CD4-positive, CD25-positive, alpha-beta regulatory T cell (primary cell): ENCODE results near the gene UGT1A6. TPM values are rescaled to one million over a fixed set of nuclear protein-coding genes. Genes with fewer than 3 reads are reported as not detected.
A peak's percentile ranks its signal among the peaks of the same experiment; 100 is the strongest.

Experiments
- ATAC-seq, 2 donors: fragments of 150-1000 bp; cut with Tn5 transposase; one replicate each; pipeline ENCODE4 v1.10.0; 2021; ENCODE audit warnings: low read depth in 2 of 2, moderate number of reproducible peaks in 2 of 2, moderate library complexity in 1 of 2
- DNase-seq, 3 donors: peaks; one replicate each; pipeline versions ENCODE4 v3.0.0 to v3.0.0-alpha.2; 2012 to 2022; ENCODE audit warnings: mixed read lengths in 1 of 3
- H3K27ac ChIP-seq: one replicate; pipeline ENCODE4 v1.7.0; 2013; ENCODE audit warnings: mild to moderate bottlenecking, low read length; ENCODE audit not compliant: insufficient read depth, poor library complexity, severe bottlenecking
- H3K27me3 ChIP-seq: one replicate; pipeline ENCODE4 v1.7.0; 2013; ENCODE audit warnings: low read length; ENCODE audit not compliant: control insufficient read depth, insufficient read depth
- H3K36me3 ChIP-seq: one replicate; pipeline ENCODE4 v1.7.0; 2013; ENCODE audit warnings: mild to moderate bottlenecking, low read length, moderate library complexity; ENCODE audit not compliant: control insufficient read depth, insufficient read depth
- H3K4me1 ChIP-seq: 2 replicates; pipeline ENCODE4 v1.7.0; 2013; ENCODE audit warnings: mild to moderate bottlenecking, low read length; ENCODE audit not compliant: insufficient read depth, control insufficient read depth, poor library complexity, severe bottlenecking
- H3K4me3 ChIP-seq: one replicate; pipeline ENCODE4 v1.7.0; 2013; ENCODE audit warnings: low read depth, mild to moderate bottlenecking, low read length, moderate library complexity
- H3K9me3 ChIP-seq, 2 experiments: 1 replicate in 1 of 2; 2 replicates in 1 of 2; pipeline ENCODE4 v1.7.0; 2013; ENCODE audit warnings: low read length in 2 of 2, mild to moderate bottlenecking in 1 of 2, moderate library complexity in 1 of 2; ENCODE audit not compliant: control insufficient read depth in 2 of 2
- H3K27ac Mint-ChIP-seq, 3 donors: one replicate each; pipeline ENCODE4 v1.8.0; 2020 to 2022; ENCODE audit warnings: mild to moderate bottlenecking in 3 of 3, mixed read lengths in 3 of 3, moderate library complexity in 2 of 3
- H3K27me3 Mint-ChIP-seq: one replicate; pipeline ENCODE4 v1.8.0; 2022; ENCODE audit warnings: mild to moderate bottlenecking, mixed read lengths
- H3K36me3 Mint-ChIP-seq: one replicate; pipeline ENCODE4 v1.8.0; 2020; ENCODE audit warnings: mixed read lengths
- H3K4me1 Mint-ChIP-seq, 4 donors: one replicate each; pipeline ENCODE4 v1.8.0; 2020 to 2022; ENCODE audit warnings: mixed read lengths in 4 of 4, mild to moderate bottlenecking in 1 of 4
- H3K4me3 Mint-ChIP-seq, 4 donors: one replicate each; pipeline ENCODE4 v1.8.0; 2020 to 2022; ENCODE audit warnings: mild to moderate bottlenecking in 4 of 4, mixed read lengths in 4 of 4, moderate library complexity in 3 of 4
- H3K9me3 Mint-ChIP-seq, 7 donors: one replicate each; pipeline ENCODE4 v1.8.0; 2020 to 2022; ENCODE audit warnings: mixed read lengths in 7 of 7, mild to moderate bottlenecking in 3 of 7, moderate library complexity in 2 of 7
- polyA plus RNA-seq, 4 donors: library from polyadenylated mRNA; unstranded; fragments of 300-500 nt; fragmentation: Illumina TruSeq; gene quantifications; one replicate each; pipeline ENCODE4 v1.2.3, GENCODE V29; 2021
- total RNA-seq: library from RNA; stranded (reverse); gene quantifications from one replicate; pipeline ENCODE4 v1.2.3, GENCODE V29; 2022

Gene UGT1A6
- total and polyA plus RNA-seq, 5 donors from 2014 or later, result not detected

- Mint-ChIP-seq H3K27ac (no peak overlapping the region), H3K9me3 (peaks cover 0 to 1% (median 0%) of the 10 kb centered on the region in 7 donors), H3K36me3 (no peaks in the 10 kb centered on the region), H3K4me1 (no peaks in the 10 kb centered on the region), H3K4me3 (no peak overlapping the region), H3K27me3 (peaks cover 34% of the 10 kb centered on the region)
- Histone ChIP-seq H3K27ac (no peak overlapping the region), H3K4me1 (no peaks in the 10 kb centered on the region), H3K9me3 (no peaks in the 10 kb centered on the region), H3K36me3 (no peaks in the 10 kb centered on the region), H3K4me3 (no peak overlapping the region), H3K27me3 (no peaks in the 10 kb centered on the region)
- DNase-seq (no peak), ATAC-seq (no peak)
Measured at GRCh38 chr2:233816334-233816733, 123.6 kb downstream of the UGT1A6 start.

GRCh38 chr2:233816771-233817170, 124.1 kb downstream of the UGT1A6 start:
- H3K27me3 ChIP-seq, result no peaks in the 10 kb centered on the region
- H3K36me3 ChIP-seq, result no peaks in the 10 kb centered on the region
- no peak overlapping the region for H3K27ac ChIP-seq
- H3K4me3 ChIP-seq, result no peak overlapping the region
- no peaks in the 10 kb centered on the region for H3K4me1 Mint-ChIP-seq
- H3K36me3 Mint-ChIP-seq, result no peaks in the 10 kb centered on the region
- no peak for DNase-seq
- no peaks in the 10 kb centered on the region for H3K9me3 ChIP-seq
- no peak overlapping the region for H3K4me3 Mint-ChIP-seq
- H3K4me1 ChIP-seq, result no peaks in the 10 kb centered on the region
- peaks cover 0 to 1% (median 0%) of the 10 kb centered on the region in 7 donors for H3K9me3 Mint-ChIP-seq
- peaks cover 34% of the 10 kb centered on the region for H3K27me3 Mint-ChIP-seq
- no peak overlapping the region for H3K27ac Mint-ChIP-seq
- no peak for ATAC-seq

- ATAC-seq (no peak), DNase-seq (no peak)
- Mint-ChIP-seq H3K27me3 (peaks cover 34% of the 10 kb centered on the region), H3K4me3 (no peak overlapping the region), H3K36me3 (no peaks in the 10 kb centered on the region), H3K4me1 (no peaks in the 10 kb centered on the region), H3K27ac (peak overlapping the region in 2 of 3 donors; percentile 33 to 85), H3K9me3 (peaks cover 0 to 1% (median 0%) of the 10 kb centered on the region in 7 donors)
- Histone ChIP-seq H3K4me3 (no peak overlapping the region), H3K27me3 (no peaks in the 10 kb centered on the region), H3K4me1 (no peaks in the 10 kb centered on the region), H3K9me3 (no peaks in the 10 kb centered on the region), H3K36me3 (no peaks in the 10 kb centered on the region), H3K27ac (no peak overlapping the region)
Measured at GRCh38 chr2:233817361-233817911, 124.7 kb downstream of the UGT1A6 start.

- Mint-ChIP-seq H3K4me3 (no peak overlapping the region), H3K4me1 (no peaks in the 10 kb centered on the region), H3K36me3 (no peaks in the 10 kb centered on the region), H3K27me3 (peaks cover 31% of the 10 kb centered on the region), H3K9me3 (peaks cover 0 to 1% (median 0%) of the 10 kb centered on the region in 7 donors), H3K27ac (no peak overlapping the region)
- Histone ChIP-seq H3K36me3 (no peaks in the 10 kb centered on the region), H3K9me3 (no peaks in the 10 kb centered on the region), H3K4me1 (no peaks in the 10 kb centered on the region), H3K27ac (no peak overlapping the region), H3K4me3 (no peak overlapping the region), H3K27me3 (no peaks in the 10 kb centered on the region)
- ATAC-seq (no peak), DNase-seq (no peak)
Measured at GRCh38 chr2:233817995-233818638, 125.4 kb downstream of the UGT1A6 start.

- H3K27me3 ChIP-seq, result no peaks in the 10 kb centered on the region
- no peaks in the 10 kb centered on the region for H3K36me3 Mint-ChIP-seq
- H3K27ac Mint-ChIP-seq, result no peak overlapping the region
- H3K27ac ChIP-seq, result no peak overlapping the region
- no peak for DNase-seq
- H3K9me3 ChIP-seq, result no peaks in the 10 kb centered on the region
- no peaks in the 10 kb centered on the region for H3K4me1 ChIP-seq
- no peak for ATAC-seq
- H3K36me3 ChIP-seq, result no peaks in the 10 kb centered on the region
- H3K9me3 Mint-ChIP-seq, result peaks cover 0 to 1% (median 0%) of the 10 kb centered on the region in 7 donors
- no peak overlapping the region for H3K4me3 Mint-ChIP-seq
- peaks cover 23% of the 10 kb centered on the region for H3K27me3 Mint-ChIP-seq
- H3K4me3 ChIP-seq, result no peak overlapping the region
- no peaks in the 10 kb centered on the region for H3K4me1 Mint-ChIP-seq
Measured at GRCh38 chr2:233818639-233819621, 126.2 kb downstream of the UGT1A6 start.

- no peaks in the 10 kb centered on the region for H3K36me3 Mint-ChIP-seq
- H3K36me3 ChIP-seq, result no peaks in the 10 kb centered on the region
- H3K4me3 Mint-ChIP-seq, result no peak overlapping the region
- no peak overlapping the region for H3K27ac Mint-ChIP-seq
- ATAC-seq, result no peak
- H3K4me1 ChIP-seq, result no peaks in the 10 kb centered on the region
- DNase-seq, result no peak
- no peaks in the 10 kb centered on the region for H3K4me1 Mint-ChIP-seq
- no peaks in the 10 kb centered on the region for H3K27me3 ChIP-seq
- H3K27me3 Mint-ChIP-seq, result peaks cover 19% of the 10 kb centered on the region
- no peak overlapping the region for H3K27ac ChIP-seq
- H3K9me3 Mint-ChIP-seq, result peaks cover 0 to 1% (median 0%) of the 10 kb centered on the region in 7 donors
- H3K4me3 ChIP-seq, result no peak overlapping the region
- H3K9me3 ChIP-seq, result no peaks in the 10 kb centered on the region
Measured at GRCh38 chr2:233819884-233820773, 127.4 kb downstream of the UGT1A6 start.

- Mint-ChIP-seq H3K27me3 (peaks cover 18% of the 10 kb centered on the region), H3K36me3 (peaks cover 4% of the 10 kb centered on the region), H3K9me3 (peaks cover 0 to 1% (median 0%) of the 10 kb centered on the region in 7 donors), H3K4me3 (no peak overlapping the region), H3K27ac (no peak overlapping the region), H3K4me1 (no peaks in the 10 kb centered on the region)
- no peak overlapping the region for H3K27ac ChIP-seq
- H3K4me1 ChIP-seq, result no peaks in the 10 kb centered on the region
- ATAC-seq (no peak), DNase-seq (no peak)
- H3K27me3 ChIP-seq, result no peaks in the 10 kb centered on the region
- H3K4me3 ChIP-seq, result no peak overlapping the region
- H3K36me3 ChIP-seq, result no peaks in the 10 kb centered on the region
- H3K9me3 ChIP-seq, result no peaks in the 10 kb centered on the region
Measured at GRCh38 chr2:233820774-233821105, 128.1 kb downstream of the UGT1A6 start.
